Endothelial cell of umbilical vein (primary cell): ENCODE results near the gene EIF4A3. TPM values are rescaled to one million over a fixed set of nuclear protein-coding genes. Genes with fewer than 3 reads are reported as not detected.

ENCODE experiments used
- BruUV-seq: library from RNA; stranded (reverse); fragments of 400-500 nt; replicated peaks from 2 replicates; lab custom pipeline; 2021; lab: Mats Ljungman, UMichigan
- CTCF ChIA-PET: fragments of 300-600, 350-600 bp; sonication (Branson Sonifier 250); formaldehyde crosslinking; loops from one replicate; lab custom pipeline; 2021; ENCODE audit warnings: antibody characterized with exemption, inconsistent platforms; lab: Charles Lee
- POLR2A ChIA-PET: fragments of 300-600, 350-600 bp; sonication (Branson Sonifier 250); formaldehyde crosslinking; loops from one replicate; lab custom pipeline; 2021; ENCODE audit warnings: antibody characterized with exemption, inconsistent platforms; lab: Charles Lee
- DNase-seq: peaks from one replicate; pipeline ENCODE4 v3.0.0-alpha.2; 2011; ENCODE audit warnings: low read depth, low spot score
- FAIRE-seq: peaks from 2 replicates; lab custom pipeline; 2011; peaks lifted over from hg19 to GRCh38; lab: Jason Lieb, UNC
- H2AFZ ChIP-seq: 2 replicates; pipeline ENCODE4 v1.6.0; 2012; ENCODE audit warnings: low read depth, low read length, control low read depth, inconsistent platforms
- H3K27ac ChIP-seq: 2 replicates; pipeline ENCODE4 v1.5.1; 2011; ENCODE audit warnings: low read depth, mild to moderate bottlenecking, control low read depth, low read length, moderate library complexity; ENCODE audit not compliant: insufficient read depth
- H3K27me3 ChIP-seq, 2 experiments: 2 replicates each; pipeline versions ENCODE4 v1.6.0 to v1.6.1; 2011; ENCODE audit warnings: low read length in 2 of 2, mixed read lengths in 1 of 2; ENCODE audit not compliant: control insufficient read depth in 2 of 2, insufficient read depth in 2 of 2
- H3K36me3 ChIP-seq, 2 experiments: 2 replicates in 1 of 2; 3 replicates in 1 of 2; pipeline ENCODE4 v1.5.1; 2011; ENCODE audit warnings: low read length in 2 of 2, mild to moderate bottlenecking in 1 of 2, moderate library complexity in 1 of 2; ENCODE audit not compliant: control insufficient read depth in 2 of 2, insufficient read depth in 2 of 2; ENCODE audit errors: extremely low read depth in 1 of 2
- H3K4me1 ChIP-seq: 3 replicates; pipeline ENCODE4 v1.5.1; 2011; ENCODE audit warnings: mild to moderate bottlenecking, low read length; ENCODE audit not compliant: control insufficient read depth, insufficient read depth; ENCODE audit errors: extremely low read depth
- H3K4me2 ChIP-seq: 2 replicates; pipeline ENCODE4 v1.6.1; 2011; ENCODE audit warnings: low read length, control low read depth, mixed read lengths; ENCODE audit not compliant: insufficient read depth
- H3K4me3 ChIP-seq, 3 experiments: fragments of 200-600 bp in 1 of 3; sonication (generic), shearing (Covaris generic) in 1 of 3; replicated peaks in 1 of 3; 2 replicates each; pipeline ENCODE4 v1.5.1; 2011 to 2016; ENCODE audit warnings: control low read depth in 3 of 3, low read length in 3 of 3, mild to moderate bottlenecking in 2 of 3, inconsistent platforms in 1 of 3, low read depth in 1 of 3, moderate library complexity in 1 of 3; ENCODE audit not compliant: insufficient read depth in 1 of 3
- H3K79me2 ChIP-seq: 2 replicates; pipeline ENCODE4 v1.6.0; 2012; ENCODE audit warnings: low read length, inconsistent platforms; ENCODE audit not compliant: control insufficient read depth, insufficient read depth
- H3K9ac ChIP-seq: replicated peaks from 2 replicates; pipeline ENCODE3; 2011; ENCODE audit warnings: low read length, control low read depth; ENCODE audit not compliant: insufficient read depth; ENCODE audit errors: extremely low read depth
- H3K9me1 ChIP-seq: replicated peaks from 3 replicates; pipeline ENCODE4 v1.6.0; 2011; ENCODE audit warnings: mild to moderate bottlenecking, low read length; ENCODE audit not compliant: control insufficient read depth, insufficient read depth; ENCODE audit errors: extremely low read depth
- H3K9me3 ChIP-seq: replicated peaks from 2 replicates; pipeline ENCODE4 v1.5.1; 2012; ENCODE audit warnings: low read length, inconsistent platforms; ENCODE audit not compliant: control insufficient read depth, insufficient read depth
- H4K20me1 ChIP-seq: replicated peaks from 2 replicates; pipeline ENCODE3; 2011; ENCODE audit warnings: mild to moderate bottlenecking, low read length; ENCODE audit not compliant: control insufficient read depth, insufficient read depth; ENCODE audit errors: extremely low read depth
- CTCF ChIP-seq, 2 donors: IDR thresholded peaks; 1 replicate in 1 of 2; 2 replicates in 1 of 2; pipeline ENCODE4 v1.5.1; 2011; ENCODE audit warnings: low read length in 2 of 2, mild to moderate bottlenecking in 2 of 2, moderate library complexity in 2 of 2, control low read depth in 1 of 2, inconsistent platforms in 1 of 2, low read depth in 1 of 2; ENCODE audit not compliant: insufficient read depth in 1 of 2; ENCODE audit errors: extremely low read depth in 1 of 2
- EZH2 ChIP-seq: IDR thresholded peaks from 2 replicates; pipeline ENCODE4 v1.6.1; 2012; ENCODE audit warnings: borderline replicate concordance, low read depth, mild to moderate bottlenecking, moderate library complexity, low read length, inconsistent platforms; ENCODE audit not compliant: severe bottlenecking
- FOS ChIP-seq: IDR thresholded peaks from 2 replicates; pipeline ENCODE4 v1.6.1; 2011; ENCODE audit warnings: mild to moderate bottlenecking, low read length, moderate library complexity, borderline replicate concordance; ENCODE audit not compliant: insufficient read depth
- GATA2 ChIP-seq: IDR thresholded peaks from 2 replicates; pipeline ENCODE4 v1.7.0; 2011; ENCODE audit warnings: low read depth, mild to moderate bottlenecking, moderate library complexity, mixed read lengths, low read length; ENCODE audit not compliant: insufficient read length, insufficient read depth
- JUN ChIP-seq: IDR thresholded peaks from 2 replicates; pipeline ENCODE4 v1.6.1; 2011; ENCODE audit warnings: borderline replicate concordance, low read depth; ENCODE audit not compliant: insufficient read length, insufficient read depth
- MAX ChIP-seq: IDR thresholded peaks from 2 replicates; pipeline ENCODE4 v1.6.1; 2011; ENCODE audit not compliant: insufficient read depth, insufficient read length
- MYC ChIP-seq: IDR thresholded peaks from one replicate; pipeline ENCODE4 v1.6.1; 2011; ENCODE audit warnings: mild to moderate bottlenecking, low read depth, low read length
- POLR2A ChIP-seq: IDR thresholded peaks from 2 replicates; pipeline ENCODE4 v1.6.1; 2012; ENCODE audit warnings: low read depth, mild to moderate bottlenecking, control low read depth, low read length
- POLR2AphosphoS5 ChIP-seq: IDR thresholded peaks from 2 replicates; pipeline ENCODE4 v1.6.1; 2012; ENCODE audit warnings: low read depth, mild to moderate bottlenecking, control low read depth, low read length, moderate library complexity; ENCODE audit not compliant: insufficient read depth
- dilution Hi-C: fragments of 300-500 bp; cut with MboI; formaldehyde crosslinking; loops from one replicate; pipeline ENCODE4 v1.15.0; 2019; ENCODE audit warnings: low sequenced_read_pairs; ENCODE audit not compliant: extremely low pct_ligation_motif_present
- intact Hi-C: fragments of 100-400 bp; cut with micrococcal nuclease; formaldehyde crosslinking; loops from one replicate; pipeline ENCODE4 v1.10.0; 2022
- polyA plus RNA-seq, 4 experiments: library from polyadenylated mRNA; depleted of rRNA in 3 of 4; stranded (reverse) in 3 of 4; unstranded in 1 of 4; fragments of >200 nt; gene quantifications; 2 replicates each; pipeline versions ENCODE4 v1.2.1 to v1.2.3, GENCODE V29; 2011 to 2012; ENCODE audit warnings: missing spikeins in 1 of 4
- total RNA-seq: library from RNA; stranded (reverse); gene quantifications from 2 replicates; pipeline ENCODE4 v1.2.3, GENCODE V29; 2021

The EIF4A3 gene
- total and polyA plus RNA-seq, 2 donors (not counting 3 experiments of a cell fraction or from before 2014, with no cell fraction given), result 90.4 to 94.5 TPM

- DNase-seq (no peak), FAIRE-seq (no peak)
- no TSS peak for BruUV-seq
- Histone ChIP-seq H3K36me3 (no peaks in the 10 kb centered on the region), H3K9me1 (no peaks in the 10 kb centered on the region), H4K20me1 (no peaks in the 10 kb centered on the region), H3K27me3 (no peaks in the 10 kb centered on the region), H3K27ac (no peak overlapping the region), H3K9me3 (no peaks in the 10 kb centered on the region), H3K4me2 (no peak overlapping the region), H2AFZ (no peak overlapping the region), H3K9ac (no peak overlapping the region), H3K4me3 (no peak overlapping the region), H3K4me1 (no peaks in the 10 kb centered on the region), H3K79me2 (no peaks in the 10 kb centered on the region)
- intact Hi-C loops, result no loop called here
- TF ChIP-seq GATA2, result no peak
- no peak for TF ChIP-seq JUN
- TF ChIP-seq EZH2, result no peak
- TF ChIP-seq POLR2AphosphoS5, result no peak
- TF ChIP-seq CTCF (IDR thresholded peaks at IDR 0.05; ENCODE audit: extremely low read depth in 1 of 2, insufficient read depth in 1 of 2, low read depth in 1 of 2, low read length in 2 of 2), result no peak
- TF ChIP-seq FOS, result no peak
- no peak for TF ChIP-seq MYC
- no peak for TF ChIP-seq POLR2A
- TF ChIP-seq MAX, result no peak
- POLR2A ChIA-PET, result no interaction called here
- CTCF ChIA-PET, result interaction anchor here (0.6 to 1.0 kb wide), 2 partner anchors 9 to 61 kb away, joined by 3 to 5 read pairs; partner anchors contain the start of gene GAA
- dilution Hi-C loops, result no loop called here
These were observed 36.5 kb downstream of the EIF4A3 start for GRCh38 chr17:80110447-80110812.
